ENCODE measurements around the gene MRPL48. TPM values are rescaled to one million over a fixed set of nuclear protein-coding genes. Genes with fewer than 3 reads are reported as not detected.

Gene MRPL48
- total RNA-seq, 1 donor from 2014 or later: 29.3 TPM

DNA sequence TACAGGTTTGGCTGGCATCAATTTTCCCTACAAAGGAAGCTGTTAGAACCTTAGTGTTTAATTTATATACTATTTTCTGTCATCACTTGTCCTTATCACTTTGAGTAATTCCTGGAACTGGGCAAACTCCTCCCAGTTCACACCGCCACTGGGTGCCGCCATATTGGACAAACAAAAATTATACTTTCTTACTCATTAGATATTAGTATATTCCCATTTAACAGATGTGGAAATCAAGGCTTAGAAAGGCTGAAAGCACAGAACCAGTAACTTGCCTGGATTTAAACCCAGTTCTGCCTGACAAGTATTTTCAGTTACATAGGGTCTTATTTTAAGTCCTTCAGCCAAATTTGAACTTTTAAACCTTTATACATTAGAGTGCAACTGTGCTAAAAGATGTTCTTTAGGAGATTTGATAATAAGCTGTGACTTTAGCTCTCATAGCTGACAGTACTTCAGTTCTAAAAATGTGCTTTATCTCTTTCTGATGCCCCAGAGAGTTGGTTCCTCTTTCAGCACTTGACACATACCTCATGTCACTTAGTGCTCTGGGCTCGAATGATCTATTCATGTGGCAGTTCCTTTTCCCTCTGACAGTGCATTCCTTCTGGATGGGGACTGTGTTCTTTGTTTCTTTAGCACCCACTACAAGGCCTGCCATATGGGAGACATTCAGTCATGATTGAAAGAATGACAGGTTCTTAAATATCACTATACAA lies 63.5 kb downstream of the MRPL48 start:
- peaks cover 16% of the 10 kb centered on the region for H3K36me3 Mint-ChIP-seq
- TF ChIP-seq CTCF (IDR thresholded peaks at IDR 0.05; ENCODE audit: unreplicated experiment): no peak
- no peaks in the 10 kb centered on the region for H3K9me3 Mint-ChIP-seq
- no peak for DNase-seq (ENCODE audit: low spot score in 2 of 2, unreplicated experiment in 2 of 2)
- H3K27me3 Mint-ChIP-seq (ENCODE audit: low read depth): no peaks in the 10 kb centered on the region
- no peak overlapping the region for H3K27ac Mint-ChIP-seq
- no peaks in the 10 kb centered on the region for H3K4me1 Mint-ChIP-seq
- H3K4me3 Mint-ChIP-seq: no peak overlapping the region

DNA sequence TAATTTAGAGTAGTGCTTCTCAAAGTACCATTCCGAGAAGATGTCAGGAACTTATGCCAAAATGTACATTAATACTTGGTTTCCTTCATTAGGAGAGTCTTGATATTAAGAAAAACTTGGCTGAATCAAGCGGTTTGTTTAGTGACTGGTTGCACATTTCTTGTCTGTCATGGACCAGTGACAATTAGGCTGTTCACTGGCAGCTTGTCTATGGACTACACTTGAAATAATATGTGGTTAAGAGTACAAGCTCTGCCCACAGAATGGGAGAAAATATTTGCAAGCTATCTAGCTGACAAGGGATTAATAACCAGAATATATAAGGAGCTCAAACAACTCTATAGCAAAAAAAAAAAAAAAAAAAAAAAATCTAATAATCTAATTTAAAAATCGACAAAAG lies 64.4 kb downstream of the MRPL48 start:
- H3K9me3 Mint-ChIP-seq: no peaks in the 10 kb centered on the region
- no peaks in the 10 kb centered on the region for H3K27me3 Mint-ChIP-seq (ENCODE audit: low read depth)
- H3K4me1 Mint-ChIP-seq: no peaks in the 10 kb centered on the region
- H3K36me3 Mint-ChIP-seq: peaks cover 14% of the 10 kb centered on the region
- H3K27ac Mint-ChIP-seq: no peak overlapping the region
- H3K4me3 Mint-ChIP-seq: no peak overlapping the region
- DNase-seq (ENCODE audit: low spot score in 2 of 2, unreplicated experiment in 2 of 2): no peak
- no peak for TF ChIP-seq CTCF (IDR thresholded peaks at IDR 0.05; ENCODE audit: unreplicated experiment)

GRCh38 chr11:73854680-73855079 lies 67.0 kb downstream of the MRPL48 start:
- TF ChIP-seq CTCF (IDR thresholded peaks at IDR 0.05; ENCODE audit: unreplicated experiment): no peak
- no peaks in the 10 kb centered on the region for H3K4me1 Mint-ChIP-seq
- H3K36me3 Mint-ChIP-seq: peaks cover 19% of the 10 kb centered on the region
- H3K27ac Mint-ChIP-seq: no peak overlapping the region
- DNase-seq (ENCODE audit: low spot score in 2 of 2, unreplicated experiment in 2 of 2): no peak
- H3K27me3 Mint-ChIP-seq (ENCODE audit: low read depth): no peaks in the 10 kb centered on the region
- H3K9me3 Mint-ChIP-seq: no peaks in the 10 kb centered on the region
- H3K4me3 Mint-ChIP-seq: no peak overlapping the region

DNA sequence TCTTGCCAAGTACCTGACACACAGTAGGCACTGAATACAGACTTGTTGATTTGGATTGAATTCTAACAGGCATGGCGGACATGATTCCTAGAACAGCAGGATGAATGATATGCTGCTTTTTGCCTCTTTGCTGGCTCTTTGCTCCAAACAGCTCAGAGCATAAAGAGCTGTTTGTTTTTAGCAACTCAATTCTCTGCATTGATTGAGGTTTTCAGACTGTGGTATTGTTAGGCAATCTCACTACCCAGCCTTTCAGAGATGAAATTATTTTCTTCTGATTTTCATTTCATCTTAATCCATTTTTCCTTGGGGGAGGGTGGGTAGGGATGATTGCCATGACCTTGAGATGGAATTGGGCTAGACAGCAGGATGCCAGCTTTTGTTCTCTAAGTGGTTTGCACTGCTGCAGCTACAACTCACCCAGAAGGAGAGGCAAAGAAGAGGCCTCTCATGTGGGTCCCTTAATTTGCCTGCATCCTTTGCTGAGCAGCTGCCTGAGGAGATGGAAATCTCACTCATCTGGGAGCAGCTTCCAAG lies 68.4 kb downstream of the MRPL48 start:
- DNase-seq (ENCODE audit: low spot score in 2 of 2, unreplicated experiment in 2 of 2): no peak
- TF ChIP-seq CTCF (IDR thresholded peaks at IDR 0.05; ENCODE audit: unreplicated experiment): no peak
- Mint-ChIP-seq H3K27ac (no peak overlapping the region), H3K36me3 (peaks cover 30% of the 10 kb centered on the region), H3K4me1 (no peaks in the 10 kb centered on the region), H3K4me3 (no peak overlapping the region), H3K9me3 (no peaks in the 10 kb centered on the region), H3K27me3 (ENCODE audit: low read depth) (no peaks in the 10 kb centered on the region)

- Mint-ChIP-seq H3K27me3 (ENCODE audit: low read depth) (no peaks in the 10 kb centered on the region), H3K27ac (no peak overlapping the region), H3K9me3 (no peaks in the 10 kb centered on the region), H3K4me1 (peaks cover 1% of the 10 kb centered on the region), H3K36me3 (peaks cover 45% of the 10 kb centered on the region), H3K4me3 (no peak overlapping the region)
- no peak for TF ChIP-seq CTCF (IDR thresholded peaks at IDR 0.05; ENCODE audit: unreplicated experiment)
- DNase-seq (ENCODE audit: low spot score in 2 of 2, unreplicated experiment in 2 of 2): no peak
Measured at GRCh38 chr11:73859671-73860070, 72.0 kb downstream of the MRPL48 start.

All from mesothelial cell of epicardium (in vitro differentiated cells).